NCI-H2107 (cell line): ENCODE data around the gene DET1.
"Not testable (repeated sequence)": the region's sequence is repeated elsewhere in the genome, so short reads cannot be mapped to it uniquely, and the experiment has no call there.

Source experiments
- DNase-seq: peaks from one replicate; lab custom pipeline; 2025; lab: John Stamatoyannopoulos, UW

DET1 gene

GRCh38 chr15:88540350-88540749 is 6.1 kb downstream of the DET1 start:
- not testable (repeated sequence) for DNase-seq

GRCh38 chr15:88539441-88539840 is 7.0 kb downstream of the DET1 start:
- DNase-seq = no peak

GRCh38 chr15:88538972-88539371 is 7.5 kb downstream of the DET1 start:
- no peak for DNase-seq

GRCh38 chr15:88537591-88538317 is 8.7 kb downstream of the DET1 start:
- DNase-seq = no peak

GRCh38 chr15:88535607-88536313 is 10.7 kb downstream of the DET1 start:
- no peak for DNase-seq

GRCh38 chr15:88535100-88535499 is 11.4 kb downstream of the DET1 start:
- no peak for DNase-seq

- no peak for DNase-seq
These were observed 13.1 kb downstream of the DET1 start for GRCh38 chr15:88533376-88533775.

- DNase-seq = no peak
These were observed 17.4 kb downstream of the DET1 start for GRCh38 chr15:88529021-88529630.

- no peak for DNase-seq
These were observed 20.1 kb downstream of the DET1 start for GRCh38 chr15:88526247-88526879.

- DNase-seq = no peak
These were observed 21.1 kb downstream of the DET1 start for GRCh38 chr15:88525418-88525817.

- not testable (repeated sequence) for DNase-seq
These were observed 22.4 kb downstream of the DET1 start for GRCh38 chr15:88524094-88524493.

GRCh38 chr15:88518903-88519302 is 27.6 kb downstream of the DET1 start:
- DNase-seq = no peak

- DNase-seq = no peak
These were observed 33.3 kb downstream of the DET1 start for GRCh38 chr15:88513195-88513594.

GRCh38 chr15:88512601-88513000 is 33.9 kb downstream of the DET1 start:
- no peak for DNase-seq

- DNase-seq = no peak
These were observed 34.4 kb downstream of the DET1 start for GRCh38 chr15:88512078-88512477.

GRCh38 chr15:88511161-88511560 is 35.3 kb downstream of the DET1 start:
- no peak for DNase-seq

- DNase-seq = no peak
These were observed 36.5 kb downstream of the DET1 start for GRCh38 chr15:88509964-88510363.

GRCh38 chr15:88509321-88509720 is 37.2 kb downstream of the DET1 start:
- no peak for DNase-seq

- DNase-seq = no peak
These were observed 39.9 kb downstream of the DET1 start for GRCh38 chr15:88506628-88507027.

- no peak for DNase-seq
These were observed 40.8 kb downstream of the DET1 start for GRCh38 chr15:88505721-88506120.

- DNase-seq = no peak
These were observed 42.0 kb downstream of the DET1 start for GRCh38 chr15:88504445-88504844.

GRCh38 chr15:88498996-88499395 is 47.5 kb downstream of the DET1 start:
- no peak for DNase-seq
